HepG2 (cell line): ENCODE data around the gene PALMD.

Experiments used
- BRCA1 ChIP-seq: sonication (generic); formaldehyde crosslinking; IDR thresholded peaks from 2 replicates; pipeline ENCODE4 v1.4.0; 2020; ENCODE audit warnings: missing genetic modification reagents
- CREM ChIP-seq, 2 experiments: sonication (generic) in 1 of 2; formaldehyde crosslinking in 1 of 2; IDR thresholded peaks; 2 replicates each; pipeline versions ENCODE4 v1.4.0 to v1.6.1; 2016 to 2020; ENCODE audit warnings: antibody characterized with exemption in 1 of 2, mild to moderate bottlenecking in 1 of 2, missing genetic modification reagents in 1 of 2
- ELF1 ChIP-seq: sonication (generic); formaldehyde crosslinking; IDR thresholded peaks from 2 replicates; pipeline ENCODE4 v1.4.0; 2020; ENCODE audit warnings: missing genetic modification reagents
- FIP1L1 ChIP-seq: fragments of 200-400 bp; formaldehyde crosslinking; IDR thresholded peaks from 2 replicates; pipeline ENCODE4 v1.6.1; 2018; ENCODE audit warnings: low read depth, mild to moderate bottlenecking, low read length, moderate library complexity, borderline replicate concordance; ENCODE audit not compliant: insufficient read depth
- MIER3 ChIP-seq: IDR thresholded peaks from 2 replicates; pipeline ENCODE4 v1.6.1; 2016; ENCODE audit warnings: missing compliant biosample characterization, borderline replicate concordance
- POLR2AphosphoS5 ChIP-seq: IDR thresholded peaks from 2 replicates; pipeline ENCODE4 v1.6.1; 2012; ENCODE audit warnings: low read depth, low read length
- SP1 ChIP-seq, 2 experiments: fragments of 450-650 bp in 1 of 2; sonication (generic) in 1 of 2; formaldehyde crosslinking in 1 of 2; IDR thresholded peaks; 2 replicates each; pipeline versions ENCODE4 v1.4.0 to v1.6.1; 2016 to 2020; ENCODE audit warnings: missing genetic modification reagents in 1 of 2
- TAF1 ChIP-seq: sonication (generic); formaldehyde crosslinking; IDR thresholded peaks from 2 replicates; pipeline ENCODE4 v1.4.0; 2020; ENCODE audit warnings: missing genetic modification reagents
- ZFP37 ChIP-seq: sonication (generic); formaldehyde crosslinking; IDR thresholded peaks from 2 replicates; pipeline ENCODE4 v1.4.0; 2020; ENCODE audit warnings: missing genetic modification reagents, borderline replicate concordance
- TF ChIP-seq, protein P1 (sequence below): sonication (generic); formaldehyde crosslinking; IDR thresholded peaks from 2 replicates; pipeline ENCODE4 v1.4.0; 2020; ENCODE audit warnings: low read depth, missing genetic modification reagents
- TF ChIP-seq, protein P2 (sequence below): IDR thresholded peaks from 2 replicates; pipeline ENCODE4 v1.6.1; 2012; ENCODE audit warnings: low read length, improper control_type of control experiment
- TF ChIP-seq, protein P3 (sequence below): sonication (generic); formaldehyde crosslinking; IDR thresholded peaks from 2 replicates; pipeline ENCODE4 v1.5.0; 2020; ENCODE audit warnings: mild to moderate bottlenecking, missing genetic modification reagents, moderate library complexity
- TF ChIP-seq, protein P4 (sequence below): sonication (generic); formaldehyde crosslinking; IDR thresholded peaks from 2 replicates; pipeline ENCODE4 v1.4.0; 2020; ENCODE audit warnings: mild to moderate bottlenecking, missing genetic modification reagents, borderline replicate concordance
- TF ChIP-seq, protein P5 (sequence below), 2 experiments: sonication (generic) in 1 of 2; formaldehyde crosslinking in 1 of 2; IDR thresholded peaks; 2 replicates each; pipeline versions ENCODE4 v1.5.1 to v1.6.1; 2011 to 2020; ENCODE audit warnings: borderline replicate concordance in 1 of 2, low read depth in 1 of 2, low read length in 1 of 2, mild to moderate bottlenecking in 1 of 2, missing genetic modification reagents in 1 of 2, moderate library complexity in 1 of 2

DNA sequence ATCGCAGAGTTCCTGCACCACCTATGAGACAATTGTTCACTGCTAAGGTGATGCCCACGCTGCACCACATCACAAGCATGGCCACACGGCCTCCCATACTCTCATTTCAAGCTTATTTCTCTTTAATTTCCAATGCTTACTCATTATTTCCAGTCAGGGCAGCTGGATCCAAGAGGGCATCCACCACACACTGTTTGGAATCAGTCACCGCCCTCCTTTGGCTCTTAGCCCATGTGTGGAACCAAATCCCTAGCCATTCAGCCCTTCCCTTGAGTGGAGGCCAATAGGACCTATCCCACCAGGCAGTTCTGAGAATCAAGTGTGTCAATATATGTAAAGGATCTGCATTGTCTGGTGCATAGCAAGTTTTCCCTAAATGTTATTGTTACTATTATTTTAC, 26.3 kb upstream of the PALMD start:
- TF ChIP-seq, protein P1, sequence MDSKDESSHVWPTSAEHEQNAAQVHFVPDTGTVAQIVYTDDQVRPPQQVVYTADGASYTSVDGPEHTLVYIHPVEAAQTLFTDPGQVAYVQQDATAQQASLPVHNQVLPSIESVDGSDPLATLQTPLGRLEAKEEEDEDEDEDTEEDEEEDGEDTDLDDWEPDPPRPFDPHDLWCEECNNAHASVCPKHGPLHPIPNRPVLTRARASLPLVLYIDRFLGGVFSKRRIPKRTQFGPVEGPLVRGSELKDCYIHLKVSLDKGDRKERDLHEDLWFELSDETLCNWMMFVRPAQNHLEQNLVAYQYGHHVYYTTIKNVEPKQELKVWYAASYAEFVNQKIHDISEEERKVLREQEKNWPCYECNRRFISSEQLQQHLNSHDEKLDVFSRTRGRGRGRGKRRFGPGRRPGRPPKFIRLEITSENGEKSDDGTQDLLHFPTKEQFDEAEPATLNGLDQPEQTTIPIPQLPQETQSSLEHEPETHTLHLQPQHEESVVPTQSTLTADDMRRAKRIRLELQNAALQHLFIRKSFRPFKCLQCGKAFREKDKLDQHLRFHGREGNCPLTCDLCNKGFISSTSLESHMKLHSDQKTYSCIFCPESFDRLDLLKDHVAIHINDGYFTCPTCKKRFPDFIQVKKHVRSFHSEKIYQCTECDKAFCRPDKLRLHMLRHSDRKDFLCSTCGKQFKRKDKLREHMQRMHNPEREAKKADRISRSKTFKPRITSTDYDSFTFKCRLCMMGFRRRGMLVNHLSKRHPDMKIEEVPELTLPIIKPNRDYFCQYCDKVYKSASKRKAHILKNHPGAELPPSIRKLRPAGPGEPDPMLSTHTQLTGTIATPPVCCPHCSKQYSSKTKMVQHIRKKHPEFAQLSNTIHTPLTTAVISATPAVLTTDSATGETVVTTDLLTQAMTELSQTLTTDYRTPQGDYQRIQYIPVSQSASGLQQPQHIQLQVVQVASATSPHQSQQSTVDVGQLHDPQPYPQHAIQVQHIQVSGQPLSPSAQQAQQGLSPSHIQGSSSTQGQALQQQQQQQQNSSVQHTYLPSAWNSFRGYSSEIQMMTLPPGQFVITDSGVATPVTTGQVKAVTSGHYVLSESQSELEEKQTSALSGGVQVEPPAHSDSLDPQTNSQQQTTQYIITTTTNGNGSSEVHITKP (CRISPR knock-in tag): no peak
- no peak for TF ChIP-seq BRCA1
- TF ChIP-seq, protein P2, sequence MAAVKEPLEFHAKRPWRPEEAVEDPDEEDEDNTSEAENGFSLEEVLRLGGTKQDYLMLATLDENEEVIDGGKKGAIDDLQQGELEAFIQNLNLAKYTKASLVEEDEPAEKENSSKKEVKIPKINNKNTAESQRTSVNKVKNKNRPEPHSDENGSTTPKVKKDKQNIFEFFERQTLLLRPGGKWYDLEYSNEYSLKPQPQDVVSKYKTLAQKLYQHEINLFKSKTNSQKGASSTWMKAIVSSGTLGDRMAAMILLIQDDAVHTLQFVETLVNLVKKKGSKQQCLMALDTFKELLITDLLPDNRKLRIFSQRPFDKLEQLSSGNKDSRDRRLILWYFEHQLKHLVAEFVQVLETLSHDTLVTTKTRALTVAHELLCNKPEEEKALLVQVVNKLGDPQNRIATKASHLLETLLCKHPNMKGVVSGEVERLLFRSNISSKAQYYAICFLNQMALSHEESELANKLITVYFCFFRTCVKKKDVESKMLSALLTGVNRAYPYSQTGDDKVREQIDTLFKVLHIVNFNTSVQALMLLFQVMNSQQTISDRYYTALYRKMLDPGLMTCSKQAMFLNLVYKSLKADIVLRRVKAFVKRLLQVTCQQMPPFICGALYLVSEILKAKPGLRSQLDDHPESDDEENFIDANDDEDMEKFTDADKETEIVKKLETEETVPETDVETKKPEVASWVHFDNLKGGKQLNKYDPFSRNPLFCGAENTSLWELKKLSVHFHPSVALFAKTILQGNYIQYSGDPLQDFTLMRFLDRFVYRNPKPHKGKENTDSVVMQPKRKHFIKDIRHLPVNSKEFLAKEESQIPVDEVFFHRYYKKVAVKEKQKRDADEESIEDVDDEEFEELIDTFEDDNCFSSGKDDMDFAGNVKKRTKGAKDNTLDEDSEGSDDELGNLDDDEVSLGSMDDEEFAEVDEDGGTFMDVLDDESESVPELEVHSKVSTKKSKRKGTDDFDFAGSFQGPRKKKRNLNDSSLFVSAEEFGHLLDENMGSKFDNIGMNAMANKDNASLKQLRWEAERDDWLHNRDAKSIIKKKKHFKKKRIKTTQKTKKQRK: no peak
- TF ChIP-seq ELF1 (CRISPR knock-in tag): no peak
- TF ChIP-seq, protein P3, sequence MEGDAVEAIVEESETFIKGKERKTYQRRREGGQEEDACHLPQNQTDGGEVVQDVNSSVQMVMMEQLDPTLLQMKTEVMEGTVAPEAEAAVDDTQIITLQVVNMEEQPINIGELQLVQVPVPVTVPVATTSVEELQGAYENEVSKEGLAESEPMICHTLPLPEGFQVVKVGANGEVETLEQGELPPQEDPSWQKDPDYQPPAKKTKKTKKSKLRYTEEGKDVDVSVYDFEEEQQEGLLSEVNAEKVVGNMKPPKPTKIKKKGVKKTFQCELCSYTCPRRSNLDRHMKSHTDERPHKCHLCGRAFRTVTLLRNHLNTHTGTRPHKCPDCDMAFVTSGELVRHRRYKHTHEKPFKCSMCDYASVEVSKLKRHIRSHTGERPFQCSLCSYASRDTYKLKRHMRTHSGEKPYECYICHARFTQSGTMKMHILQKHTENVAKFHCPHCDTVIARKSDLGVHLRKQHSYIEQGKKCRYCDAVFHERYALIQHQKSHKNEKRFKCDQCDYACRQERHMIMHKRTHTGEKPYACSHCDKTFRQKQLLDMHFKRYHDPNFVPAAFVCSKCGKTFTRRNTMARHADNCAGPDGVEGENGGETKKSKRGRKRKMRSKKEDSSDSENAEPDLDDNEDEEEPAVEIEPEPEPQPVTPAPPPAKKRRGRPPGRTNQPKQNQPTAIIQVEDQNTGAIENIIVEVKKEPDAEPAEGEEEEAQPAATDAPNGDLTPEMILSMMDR (CRISPR knock-in tag): no peak
- TF ChIP-seq POLR2AphosphoS5: no peak
- no peak for TF ChIP-seq CREM (IDR thresholded peaks at IDR 0.05)
- no peak for TF ChIP-seq CREM (CRISPR knock-in tag; IDR thresholded peaks at IDR 0.05)
- no peak for TF ChIP-seq SP1 (IDR thresholded peaks at IDR 0.05)
- no peak for TF ChIP-seq SP1 (CRISPR knock-in tag; IDR thresholded peaks at IDR 0.05)
- no peak for TF ChIP-seq FIP1L1
- TF ChIP-seq ZFP37 (CRISPR knock-in tag): no peak
- TF ChIP-seq, protein P4, sequence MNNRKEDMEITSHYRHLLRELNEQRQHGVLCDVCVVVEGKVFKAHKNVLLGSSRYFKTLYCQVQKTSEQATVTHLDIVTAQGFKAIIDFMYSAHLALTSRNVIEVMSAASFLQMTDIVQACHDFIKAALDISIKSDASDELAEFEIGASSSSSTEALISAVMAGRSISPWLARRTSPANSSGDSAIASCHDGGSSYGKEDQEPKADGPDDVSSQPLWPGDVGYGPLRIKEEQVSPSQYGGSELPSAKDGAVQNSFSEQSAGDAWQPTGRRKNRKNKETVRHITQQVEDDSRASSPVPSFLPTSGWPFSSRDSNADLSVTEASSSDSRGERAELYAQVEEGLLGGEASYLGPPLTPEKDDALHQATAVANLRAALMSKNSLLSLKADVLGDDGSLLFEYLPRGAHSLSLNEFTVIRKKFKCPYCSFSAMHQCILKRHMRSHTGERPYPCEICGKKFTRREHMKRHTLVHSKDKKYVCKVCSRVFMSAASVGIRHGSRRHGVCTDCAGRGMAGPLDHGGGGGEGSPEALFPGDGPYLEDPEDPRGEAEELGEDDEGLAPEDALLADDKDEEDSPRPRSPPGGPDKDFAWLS (CRISPR knock-in tag): no peak
- no peak for TF ChIP-seq TAF1
- TF ChIP-seq, protein P5, sequence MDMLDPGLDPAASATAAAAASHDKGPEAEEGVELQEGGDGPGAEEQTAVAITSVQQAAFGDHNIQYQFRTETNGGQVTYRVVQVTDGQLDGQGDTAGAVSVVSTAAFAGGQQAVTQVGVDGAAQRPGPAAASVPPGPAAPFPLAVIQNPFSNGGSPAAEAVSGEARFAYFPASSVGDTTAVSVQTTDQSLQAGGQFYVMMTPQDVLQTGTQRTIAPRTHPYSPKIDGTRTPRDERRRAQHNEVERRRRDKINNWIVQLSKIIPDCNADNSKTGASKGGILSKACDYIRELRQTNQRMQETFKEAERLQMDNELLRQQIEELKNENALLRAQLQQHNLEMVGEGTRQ (IDR thresholded peaks at IDR 0.05; ENCODE audit: low read depth, low read length): no peak
- TF ChIP-seq, protein P5 (CRISPR knock-in tag; IDR thresholded peaks at IDR 0.05; ENCODE audit: borderline replicate concordance): no peak
- no peak for TF ChIP-seq MIER3 (CRISPR knock-in tag)
